HEK293T (cell line): Measurements from ENCODE around the gene GET3.

Experiments
- ARNT ChIP-seq: fragments of 450-650 bp; IDR thresholded peaks from 2 replicates; pipeline ENCODE4 v1.6.1; 2017; ENCODE audit warnings: mild to moderate bottlenecking
- BHLHE40 ChIP-seq: fragments of 450-650 bp; IDR thresholded peaks from 2 replicates; pipeline ENCODE4 v1.6.1; 2016; ENCODE audit warnings: mild to moderate bottlenecking, moderate library complexity, borderline replicate concordance
- FOXK2 ChIP-seq: fragments of 450-650 bp; IDR thresholded peaks from 2 replicates; pipeline ENCODE4 v1.6.1; 2016; ENCODE audit warnings: mild to moderate bottlenecking
- HDGF ChIP-seq: fragments of 450-650 bp; IDR thresholded peaks from 2 replicates; pipeline ENCODE4 v1.6.1; 2017; ENCODE audit warnings: antibody characterized with exemption, borderline replicate concordance
- SP1 ChIP-seq: fragments of 450-650 bp; IDR thresholded peaks from 2 replicates; pipeline ENCODE4 v1.6.1; 2017
- TARDBP ChIP-seq: fragments of 450-650 bp; IDR thresholded peaks from 2 replicates; pipeline ENCODE4 v1.6.1; 2016

DNA sequence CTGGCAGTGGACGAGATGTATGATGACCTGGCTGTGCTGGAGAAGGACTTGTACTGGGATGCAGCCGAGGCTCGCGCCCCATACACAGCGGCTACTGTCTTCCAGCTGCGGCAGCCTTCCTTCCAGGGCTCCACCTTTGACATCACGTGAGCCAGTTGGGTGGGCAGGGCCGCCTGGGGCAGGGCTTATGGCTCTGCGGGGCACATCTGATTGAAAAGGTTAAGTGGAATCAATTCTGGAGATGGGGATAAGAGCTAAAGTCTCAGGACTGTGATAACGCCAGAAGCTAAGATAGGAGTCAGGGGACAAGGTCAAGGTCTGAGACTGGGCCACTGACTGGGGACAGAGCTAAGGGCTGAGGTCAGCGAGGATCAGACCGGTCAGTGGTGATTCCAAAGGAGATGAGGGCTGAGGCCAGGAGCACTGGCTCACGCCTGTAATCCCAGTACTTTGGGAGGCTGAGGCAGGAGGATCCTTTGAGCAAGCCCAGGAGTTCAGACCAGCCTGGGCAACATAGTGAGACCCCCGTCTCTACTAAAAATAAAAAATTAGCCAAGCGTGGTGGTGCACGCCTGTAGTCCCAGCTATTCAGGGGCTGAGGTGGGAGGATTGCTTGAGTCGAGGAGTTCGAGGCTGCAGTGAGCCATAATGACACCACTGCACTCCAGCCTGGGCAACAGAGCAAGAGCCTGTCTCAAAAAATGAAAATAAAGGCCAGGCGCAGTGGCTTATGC, 19.0 kb downstream of the GET3 start:
- TF ChIP-seq BHLHE40: no peak
- no peak for TF ChIP-seq SP1
- TF ChIP-seq TARDBP: no peak
- no peak for TF ChIP-seq HDGF
- no peak for TF ChIP-seq FOXK2
- TF ChIP-seq ARNT: no peak
